D721Med (cell line): ENCODE results near the gene GPR153.
A peak's percentile ranks its signal among the peaks of the same experiment; 100 is the strongest.
"Not testable (repeated sequence)": the region's sequence is repeated elsewhere in the genome, so short reads cannot be mapped to it uniquely, and the experiment has no call there.

Experiments
- DNase-seq: peaks from one replicate; pipeline ENCODE4 v3.0.0; 2011; ENCODE audit warnings: low spot score; ENCODE audit not compliant: insufficient read length
- FAIRE-seq: peaks from 2 replicates; lab custom pipeline; 2011; peaks lifted over from hg19 to GRCh38; lab: Jason Lieb, UNC
- CTCF ChIP-seq: IDR thresholded peaks from 2 replicates; pipeline ENCODE4 v1.5.1; 2012; ENCODE audit warnings: mild to moderate bottlenecking, control low read depth; ENCODE audit not compliant: insufficient read depth; ENCODE audit errors: missing control alignments

GPR153 gene

GRCh38 chr1:6260961-6261614, at the start of gene GPR153:
GPR153 (minus strand) TSS chr1:6261098; CDS start chr1:6254905, 6,193 bp downstream.
- FAIRE-seq, result no peak
- no peak for TF ChIP-seq CTCF
- no peak for DNase-seq

GRCh38 chr1:6310116-6310848, 49.4 kb upstream of the GPR153 start:
- DNase-seq (no peak), FAIRE-seq (no peak)
- TF ChIP-seq CTCF, result no peak

GRCh38 chr1:6309564-6309963, 48.7 kb upstream of the GPR153 start:
- no peak for FAIRE-seq
- DNase-seq, result peak; percentile 31
- TF ChIP-seq CTCF, result no peak

GRCh38 chr1:6308449-6308848, 47.6 kb upstream of the GPR153 start:
- no peak for DNase-seq
- no peak for FAIRE-seq
- no peak for TF ChIP-seq CTCF

- DNase-seq, result not testable (repeated sequence)
These were observed 46.8 kb upstream of the GPR153 start for GRCh38 chr1:6307682-6308081.

GRCh38 chr1:6307099-6307498, 46.2 kb upstream of the GPR153 start:
- DNase-seq, result no peak
- no peak for FAIRE-seq
- TF ChIP-seq CTCF, result no peak

More at GRCh38 chr1:6307682-6308081, 46.8 kb upstream of the GPR153 start:
- FAIRE-seq, result not testable (repeated sequence)

- no peak for DNase-seq
- FAIRE-seq, result no peak
These were observed 42.6 kb upstream of the GPR153 start for GRCh38 chr1:6303397-6304012.

More at GRCh38 chr1:6303397-6304012, 42.6 kb upstream of the GPR153 start:
- no peak for TF ChIP-seq CTCF
